GM18505 (cell line): ENCODE data around the gene ZCRB1.

Source experiments
- ATAC-seq: cut with Tn5 transposase; IDR thresholded peaks from one replicate; pipeline ENCODE4 v1.9.1; 2021; ENCODE audit not compliant: unreplicated experiment
- POLR2A ChIP-seq: IDR thresholded peaks from 4 replicates; pipeline ENCODE4 v1.6.1; 2011; ENCODE audit warnings: borderline replicate concordance; ENCODE audit not compliant: insufficient read depth, insufficient read length; ENCODE audit errors: extremely low read depth

Gene ZCRB1

GRCh38 chr12:42281844-42282243 is 44.0 kb downstream of the ZCRB1 start:
- TF ChIP-seq POLR2A, result no peak
- no peak for ATAC-seq

- TF ChIP-seq POLR2A, result no peak
- ATAC-seq, result no peak
Measured at GRCh38 chr12:42281278-42281677, 44.6 kb downstream of the ZCRB1 start.

- ATAC-seq, result no peak
- no peak for TF ChIP-seq POLR2A
Measured at GRCh38 chr12:42278128-42278510, 47.8 kb downstream of the ZCRB1 start.

GRCh38 chr12:42277396-42278127 is 48.3 kb downstream of the ZCRB1 start:
- no peak for TF ChIP-seq POLR2A
- ATAC-seq, result no peak

- no peak for TF ChIP-seq POLR2A
- no peak for ATAC-seq
Measured at GRCh38 chr12:42275499-42275898, 50.4 kb downstream of the ZCRB1 start.

- no peak for TF ChIP-seq POLR2A
Measured at GRCh38 chr12:42273706-42274105, 52.2 kb downstream of the ZCRB1 start.

GRCh38 chr12:42270596-42270995 is 55.3 kb downstream of the ZCRB1 start:
- ATAC-seq, result no peak
- no peak for TF ChIP-seq POLR2A

More at GRCh38 chr12:42273706-42274105, 52.2 kb downstream of the ZCRB1 start:
- no peak for ATAC-seq

GRCh38 chr12:42267413-42268190 is 58.3 kb downstream of the ZCRB1 start:
- TF ChIP-seq POLR2A, result no peak
- no peak for ATAC-seq

- no peak for TF ChIP-seq POLR2A
- ATAC-seq, result no peak
Measured at GRCh38 chr12:42266579-42267230, 59.2 kb downstream of the ZCRB1 start.

- ATAC-seq, result no peak
- no peak for TF ChIP-seq POLR2A
Measured at GRCh38 chr12:42262271-42262670, 63.6 kb downstream of the ZCRB1 start.
